ENCODE measurements around the gene COX17. TPM values are rescaled to one million over a fixed set of nuclear protein-coding genes. Genes with fewer than 3 reads are reported as not detected.

COX17 gene
- total RNA-seq, 1 donor from 2014 or later: 45.1 TPM

DNA sequence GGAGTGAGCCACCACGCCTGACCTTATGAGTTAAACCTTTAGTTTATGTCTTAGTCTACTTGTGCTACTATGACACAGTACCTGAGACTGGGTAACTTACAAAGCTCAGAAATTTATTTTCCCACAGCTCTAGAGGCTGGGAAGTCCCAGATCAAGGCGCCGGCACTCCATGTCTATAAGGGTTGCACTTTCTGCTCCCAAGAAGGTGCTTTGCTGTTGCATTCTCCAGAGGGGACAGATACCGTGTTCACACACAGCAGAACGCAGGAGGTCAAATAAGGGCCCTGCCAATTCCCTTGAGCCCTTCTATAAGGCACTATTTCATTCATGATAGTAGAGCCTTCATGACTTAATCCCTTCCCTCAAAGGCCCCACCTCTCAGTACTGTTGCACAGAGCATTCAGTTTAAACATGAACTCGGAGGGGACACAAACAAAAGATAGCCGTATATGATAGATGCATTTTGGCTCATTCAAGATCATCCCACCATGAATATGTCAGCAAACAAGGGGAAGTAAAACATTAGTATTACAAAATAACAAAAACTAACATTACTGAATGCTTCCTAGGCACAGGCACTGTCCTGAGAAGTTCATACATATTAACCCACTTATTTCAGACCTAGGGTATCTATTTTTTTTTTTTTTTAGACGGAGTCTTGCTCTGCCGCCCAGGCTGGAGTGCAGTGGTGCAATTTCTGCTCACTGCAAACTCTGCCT lies 53.0 kb downstream of the COX17 start:
- no peak for DNase-seq (ENCODE audit: low spot score)

GRCh38 chr3:119620899-119621298 lies 56.3 kb downstream of the COX17 start:
- DNase-seq (ENCODE audit: low spot score): no peak

Other genes with a start within 250 kb of the COX17 start
- gene TMEM39A, start 213.8 kb downstream of the COX17 start, total RNA-seq: 35.3 TPM
- 17.9 TPM for gene POGLUT1, start 208.4 kb downstream of the COX17 start, total RNA-seq
- 114 TPM for gene TIMMDC1, start 178.9 kb downstream of the COX17 start, total RNA-seq
- gene CD80, start 117.8 kb downstream of the COX17 start, total RNA-seq: 0.46 TPM
- gene ADPRH, start 97.9 kb downstream of the COX17 start, total RNA-seq: 9.5 TPM
- 1.6 TPM for gene PLA1A, start 79.5 kb downstream of the COX17 start, total RNA-seq
- gene POPDC2, start 16.8 kb downstream of the COX17 start, total RNA-seq: 53.2 TPM
- gene CFAP91, start 25.6 kb upstream of the COX17 start, total RNA-seq: 6.7 TPM
- gene NR1I2, start 104.7 kb upstream of the COX17 start, total RNA-seq: 106 TPM